Caco-2 (cell line): Measurements from ENCODE around the gene PSMD13. TPM values are rescaled to one million over a fixed set of nuclear protein-coding genes. Genes with fewer than 3 reads are reported as not detected.

ENCODE experiments used
- BruUV-seq: library from RNA; stranded (reverse); fragments of 400-500 nt; replicated peaks from 2 replicates; lab custom pipeline; 2021; lab: Mats Ljungman, UMichigan
- CTCF ChIA-PET: fragments of 300-600 bp; sonication (Branson Sonifier 250); formaldehyde crosslinking; loops from one replicate; lab custom pipeline; 2022; ENCODE audit warnings: antibody characterized with exemption; lab: Charles Lee
- POLR2A ChIA-PET: fragments of 300-600 bp; sonication (Branson Sonifier 250); formaldehyde crosslinking; loops from one replicate; lab custom pipeline; 2022; ENCODE audit warnings: antibody characterized with exemption; lab: Charles Lee
- DNase-seq, 2 experiments: peaks; one replicate each; pipeline versions ENCODE4 v3.0.0 to v3.0.0-alpha.2; 2020 to 2022
- H3K27me3 ChIP-seq: replicated peaks from 2 replicates; pipeline ENCODE4 v1.6.0; 2011; ENCODE audit warnings: low read length; ENCODE audit not compliant: control insufficient read depth, insufficient read depth
- H3K36me3 ChIP-seq: 2 replicates; pipeline ENCODE4 v1.5.1; 2011; ENCODE audit warnings: low read length; ENCODE audit not compliant: control insufficient read depth, insufficient read depth
- H3K4me1 ChIP-seq: fragments of 250-450 bp; sonication (Bioruptor Pico); 2 replicates; pipeline ENCODE4 v1.5.1; 2020; ENCODE audit warnings: mild to moderate bottlenecking
- H3K4me3 ChIP-seq: 2 replicates; pipeline ENCODE4 v1.5.1; 2011; ENCODE audit warnings: low read depth, mild to moderate bottlenecking, control low read depth, low read length
- H3K9me3 ChIP-seq: fragments of 250-450 bp; sonication (Bioruptor Pico); 2 replicates; pipeline ENCODE4 v1.5.1; 2020; ENCODE audit warnings: mild to moderate bottlenecking, moderate library complexity
- H3K27ac Mint-ChIP-seq: one replicate; pipeline ENCODE4 v1.8.0; 2022; ENCODE audit warnings: mixed read lengths; ENCODE audit not compliant: unreplicated experiment
- H3K27me3 Mint-ChIP-seq: one replicate; pipeline ENCODE4 v1.8.0; 2022; ENCODE audit warnings: mixed read lengths; ENCODE audit not compliant: insufficient read depth, unreplicated experiment
- H3K36me3 Mint-ChIP-seq: one replicate; pipeline ENCODE4 v1.8.0; 2022; ENCODE audit warnings: mild to moderate bottlenecking, mixed read lengths; ENCODE audit not compliant: insufficient read depth, unreplicated experiment
- H3K4me1 Mint-ChIP-seq: one replicate; pipeline ENCODE4 v1.8.0; 2022; ENCODE audit warnings: low read depth, mixed read lengths; ENCODE audit not compliant: unreplicated experiment
- H3K4me3 Mint-ChIP-seq: one replicate; pipeline ENCODE4 v1.8.0; 2022; ENCODE audit warnings: mild to moderate bottlenecking, moderate library complexity, mixed read lengths; ENCODE audit not compliant: unreplicated experiment
- H3K9me3 Mint-ChIP-seq: one replicate; pipeline ENCODE4 v1.8.0; 2022; ENCODE audit warnings: mixed read lengths; ENCODE audit not compliant: unreplicated experiment
- intact Hi-C: fragments of 100-400 bp; cut with micrococcal nuclease; formaldehyde crosslinking; loops from one replicate; pipeline ENCODE4 v1.10.0; 2022; ENCODE audit not compliant: unreplicated experiment
- total RNA-seq: library from RNA; stranded (reverse); gene quantifications from 2 replicates; pipeline ENCODE4 v1.2.3, GENCODE V29; 2022
- TF ChIP-seq, protein P1 (sequence below), 2 experiments: fragments of 200-600 bp in 1 of 2; IDR thresholded peaks; 1 replicate in 1 of 2; 2 replicates in 1 of 2; pipeline versions ENCODE4 v1.5.1 to v1.8.0; 2011 to 2022; ENCODE audit warnings: antibody characterized with exemption in 1 of 2, control low read depth in 1 of 2, inconsistent platforms in 1 of 2, low read depth in 1 of 2, low read length in 1 of 2, mild to moderate bottlenecking in 1 of 2, moderate library complexity in 1 of 2; ENCODE audit not compliant: insufficient read depth in 1 of 2, severe bottlenecking in 1 of 2, unreplicated experiment in 1 of 2

The PSMD13 gene
- total RNA-seq, 1 experiment from 2014 or later, result 172 TPM

DNA sequence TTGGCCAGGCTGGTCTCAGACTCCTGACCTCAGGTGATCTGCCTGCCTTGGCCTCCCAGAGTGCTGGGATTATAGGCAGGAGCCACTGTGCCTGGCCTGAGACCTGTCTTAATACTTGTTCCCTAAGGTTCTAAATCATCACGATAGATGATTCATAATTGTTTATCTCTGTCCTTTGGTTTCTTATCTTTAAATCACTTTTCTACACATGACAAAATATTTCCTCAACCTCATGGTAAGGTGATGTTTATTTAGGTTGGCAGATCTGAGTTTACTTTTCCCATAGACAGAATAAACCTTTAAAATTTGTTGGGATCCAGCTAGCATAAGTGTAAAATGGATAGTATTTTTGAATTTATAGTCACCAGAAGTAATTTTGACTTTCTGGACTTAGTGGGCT, 3.5 kb downstream of the PSMD13 start:
- peaks cover 8% of the 10 kb centered on the region; the same call in 1 of the 2 replicates for H3K4me1 ChIP-seq
- no peak overlapping the region for H3K4me3 Mint-ChIP-seq

DNA sequence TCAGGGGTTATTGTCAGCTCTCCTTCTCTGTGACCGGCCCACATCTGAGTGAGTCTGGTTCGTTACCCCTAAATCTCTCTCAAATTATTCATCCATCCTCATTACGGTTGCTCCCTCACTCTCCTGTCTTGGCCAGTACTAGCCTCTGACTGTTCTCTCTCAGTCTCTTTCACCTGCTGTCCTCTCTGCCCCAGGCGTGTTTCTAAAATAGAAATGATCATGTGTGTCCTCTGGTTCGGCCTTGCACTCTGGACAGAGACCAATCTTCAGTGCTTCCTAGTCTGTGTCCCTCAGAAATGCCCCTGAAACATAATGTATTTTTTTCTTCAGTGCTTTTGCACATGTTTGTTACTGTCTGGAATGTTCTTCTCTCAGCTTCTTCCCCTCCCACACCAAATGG, 4.9 kb downstream of the PSMD13 start:
- ChIA-PET POLR2A (interaction anchor here (0.5 kb wide), 1 partner anchor 10 kb away, joined by 3 read pairs; no protein-coding TSS in a partner anchor), CTCF (no interaction called here)
- peaks cover 2% of the 10 kb centered on the region; the same call in 1 of the 2 replicates for H3K36me3 ChIP-seq
- Mint-ChIP-seq H3K27me3 (no peaks in the 10 kb centered on the region), H3K4me1 (no peaks in the 10 kb centered on the region), H3K36me3 (peaks cover 74% of the 10 kb centered on the region), H3K9me3 (no peaks in the 10 kb centered on the region), H3K27ac (no peak overlapping the region), H3K4me3 (no peak overlapping the region)
- peaks cover 8% of the 10 kb centered on the region; the same call in 1 of the 2 replicates for H3K4me1 ChIP-seq
- no peaks in the 10 kb centered on the region for H3K9me3 ChIP-seq
- no peak for DNase-seq
- TF ChIP-seq, protein P1, sequence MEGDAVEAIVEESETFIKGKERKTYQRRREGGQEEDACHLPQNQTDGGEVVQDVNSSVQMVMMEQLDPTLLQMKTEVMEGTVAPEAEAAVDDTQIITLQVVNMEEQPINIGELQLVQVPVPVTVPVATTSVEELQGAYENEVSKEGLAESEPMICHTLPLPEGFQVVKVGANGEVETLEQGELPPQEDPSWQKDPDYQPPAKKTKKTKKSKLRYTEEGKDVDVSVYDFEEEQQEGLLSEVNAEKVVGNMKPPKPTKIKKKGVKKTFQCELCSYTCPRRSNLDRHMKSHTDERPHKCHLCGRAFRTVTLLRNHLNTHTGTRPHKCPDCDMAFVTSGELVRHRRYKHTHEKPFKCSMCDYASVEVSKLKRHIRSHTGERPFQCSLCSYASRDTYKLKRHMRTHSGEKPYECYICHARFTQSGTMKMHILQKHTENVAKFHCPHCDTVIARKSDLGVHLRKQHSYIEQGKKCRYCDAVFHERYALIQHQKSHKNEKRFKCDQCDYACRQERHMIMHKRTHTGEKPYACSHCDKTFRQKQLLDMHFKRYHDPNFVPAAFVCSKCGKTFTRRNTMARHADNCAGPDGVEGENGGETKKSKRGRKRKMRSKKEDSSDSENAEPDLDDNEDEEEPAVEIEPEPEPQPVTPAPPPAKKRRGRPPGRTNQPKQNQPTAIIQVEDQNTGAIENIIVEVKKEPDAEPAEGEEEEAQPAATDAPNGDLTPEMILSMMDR (IDR thresholded peaks at IDR 0.05; ENCODE audit: insufficient read depth in 1 of 2, low read depth in 1 of 2, low read length in 1 of 2, severe bottlenecking in 1 of 2, unreplicated experiment in 1 of 2), result no peak
- no peak overlapping the region for H3K4me3 ChIP-seq
- BruUV-seq, result no TSS peak
- intact Hi-C loops, result no loop called here
- no peaks in the 10 kb centered on the region for H3K27me3 ChIP-seq

More for the DNA sequence above, 3.5 kb downstream of the PSMD13 start:
- CTCF ChIA-PET, result no interaction called here
- Mint-ChIP-seq H3K4me1 (no peaks in the 10 kb centered on the region), H3K36me3 (peaks cover 66% of the 10 kb centered on the region), H3K9me3 (no peaks in the 10 kb centered on the region), H3K27me3 (no peaks in the 10 kb centered on the region), H3K27ac (no peak overlapping the region)
- Histone ChIP-seq H3K27me3 (no peaks in the 10 kb centered on the region), H3K9me3 (no peaks in the 10 kb centered on the region), H3K4me3 (no peak overlapping the region), H3K36me3 (peaks cover 2% of the 10 kb centered on the region; the same call in 1 of the 2 replicates)
- TF ChIP-seq, protein P1 (IDR thresholded peaks at IDR 0.05; ENCODE audit: insufficient read depth in 1 of 2, low read depth in 1 of 2, low read length in 1 of 2, severe bottlenecking in 1 of 2, unreplicated experiment in 1 of 2), result no peak
- POLR2A ChIA-PET, result no interaction called here
- no TSS peak for BruUV-seq
- no peak for DNase-seq
- intact Hi-C loops, result no loop called here

DNA sequence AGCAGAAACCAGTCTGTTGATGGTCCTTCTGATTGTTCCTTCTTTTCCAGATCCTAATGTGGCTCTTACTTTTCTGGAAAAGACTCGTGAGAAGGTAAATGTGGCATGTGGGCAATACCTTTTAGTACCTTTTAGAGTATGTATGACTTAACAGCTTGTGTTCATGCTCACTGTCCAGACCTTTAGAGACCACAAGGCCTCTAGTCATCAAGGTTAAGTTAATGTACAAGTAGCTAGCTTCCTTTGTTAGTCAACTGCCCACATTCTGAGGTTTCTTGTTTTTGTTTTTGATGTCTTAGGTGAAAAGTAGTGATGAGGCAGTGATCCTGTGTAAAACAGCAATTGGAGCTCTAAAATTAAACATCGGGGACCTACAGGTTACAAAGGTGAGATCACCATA, 7.6 kb downstream of the PSMD13 start:
- H3K36me3 ChIP-seq, result peaks cover 4% of the 10 kb centered on the region; the same call in 1 of the 2 replicates
- Mint-ChIP-seq H3K27ac (no peak overlapping the region), H3K36me3 (peaks cover 81% of the 10 kb centered on the region), H3K4me1 (no peaks in the 10 kb centered on the region), H3K9me3 (no peaks in the 10 kb centered on the region), H3K4me3 (no peak overlapping the region), H3K27me3 (no peaks in the 10 kb centered on the region)
- no peak for DNase-seq
- no peaks in the 10 kb centered on the region for H3K9me3 ChIP-seq
- BruUV-seq, result no TSS peak
- TF ChIP-seq, protein P1 (IDR thresholded peaks at IDR 0.05; ENCODE audit: insufficient read depth in 1 of 2, low read depth in 1 of 2, low read length in 1 of 2, severe bottlenecking in 1 of 2, unreplicated experiment in 1 of 2), result no peak
- no peaks in the 10 kb centered on the region for H3K27me3 ChIP-seq
- H3K4me1 ChIP-seq, result no peaks in the 10 kb centered on the region
- ChIA-PET CTCF (no interaction called here), POLR2A (no interaction called here)
- H3K4me3 ChIP-seq, result no peak overlapping the region
- intact Hi-C loops, result no loop called here
